Testis (tissue), 2 donors: ENCODE results near the gene PTPN12.

ENCODE experiments used
- POLR2A ChIP-seq: fragments of 450-650 bp; IDR thresholded peaks from one replicate; pipeline ENCODE4 v1.6.1; 2017; ENCODE audit warnings: antibody characterized with exemption, mild to moderate bottlenecking, moderate library complexity
- TF ChIP-seq, protein P1 (sequence below), 3 experiments: fragments of 450-650 bp in 2 of 3; fragments of 200-600 bp in 1 of 3; sonication (generic) in 1 of 3; IDR thresholded peaks; one replicate each; pipeline ENCODE4 v1.5.1; 2016 to 2019; ENCODE audit warnings: antibody characterized with exemption in 3 of 3, mild to moderate bottlenecking in 2 of 3, moderate library complexity in 1 of 3

DNA sequence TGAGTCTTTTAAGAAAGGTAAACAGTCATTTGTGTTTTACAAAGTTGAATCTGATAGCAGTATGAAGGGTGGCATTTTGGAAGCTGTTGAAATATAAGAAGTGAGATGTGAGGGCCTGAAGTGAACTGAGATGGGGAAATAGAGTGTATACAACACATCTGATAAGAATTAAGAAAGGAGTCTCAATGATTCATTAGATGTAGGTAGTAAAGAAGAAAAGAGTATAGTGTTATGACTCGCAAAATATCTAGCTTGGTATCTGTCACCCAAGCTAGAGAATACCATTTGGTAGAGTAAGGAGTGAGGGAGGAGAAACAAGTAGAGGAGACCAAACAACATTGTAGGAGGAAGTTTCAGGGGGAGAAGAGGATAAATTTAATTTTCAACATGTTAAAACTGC is 5.3 kb downstream of the PTPN12 start:
- no peak for TF ChIP-seq POLR2A
- TF ChIP-seq, protein P1, sequence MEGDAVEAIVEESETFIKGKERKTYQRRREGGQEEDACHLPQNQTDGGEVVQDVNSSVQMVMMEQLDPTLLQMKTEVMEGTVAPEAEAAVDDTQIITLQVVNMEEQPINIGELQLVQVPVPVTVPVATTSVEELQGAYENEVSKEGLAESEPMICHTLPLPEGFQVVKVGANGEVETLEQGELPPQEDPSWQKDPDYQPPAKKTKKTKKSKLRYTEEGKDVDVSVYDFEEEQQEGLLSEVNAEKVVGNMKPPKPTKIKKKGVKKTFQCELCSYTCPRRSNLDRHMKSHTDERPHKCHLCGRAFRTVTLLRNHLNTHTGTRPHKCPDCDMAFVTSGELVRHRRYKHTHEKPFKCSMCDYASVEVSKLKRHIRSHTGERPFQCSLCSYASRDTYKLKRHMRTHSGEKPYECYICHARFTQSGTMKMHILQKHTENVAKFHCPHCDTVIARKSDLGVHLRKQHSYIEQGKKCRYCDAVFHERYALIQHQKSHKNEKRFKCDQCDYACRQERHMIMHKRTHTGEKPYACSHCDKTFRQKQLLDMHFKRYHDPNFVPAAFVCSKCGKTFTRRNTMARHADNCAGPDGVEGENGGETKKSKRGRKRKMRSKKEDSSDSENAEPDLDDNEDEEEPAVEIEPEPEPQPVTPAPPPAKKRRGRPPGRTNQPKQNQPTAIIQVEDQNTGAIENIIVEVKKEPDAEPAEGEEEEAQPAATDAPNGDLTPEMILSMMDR (IDR thresholded peaks at IDR 0.05): no peak
